WTC11 (cell line): ENCODE measurements around the gene FPR1. TPM values are rescaled to one million over a fixed set of nuclear protein-coding genes. Genes with fewer than 3 reads are reported as not detected.

Experiments
- ATAC-seq: fragments of 200-7000 bp; cut with Tn5 transposase; 2 replicates; pipeline ENCODE4 v1.10.0; 2021; ENCODE audit warnings: mild to moderate bottlenecking, moderate library complexity
- CTCF ChIA-PET: fragments of 300-600 bp; sonication (Branson Sonifier 250); formaldehyde crosslinking; loops from one replicate; lab custom pipeline; 2021; ENCODE audit warnings: antibody characterized with exemption; lab: Charles Lee
- POLR2A ChIA-PET: fragments of 350-600 bp; sonication (Branson Sonifier 250); formaldehyde crosslinking; loops from one replicate; lab custom pipeline; 2021; ENCODE audit warnings: antibody characterized with exemption; lab: Charles Lee
- DNase-seq: peaks from one replicate; pipeline ENCODE4 v3.0.0; 2021; ENCODE audit warnings: low spot score
- H3K27ac Mint-ChIP-seq: 2 replicates; pipeline ENCODE4 v1.8.0; 2021; ENCODE audit warnings: mixed read lengths
- H3K27me3 Mint-ChIP-seq: 2 replicates; pipeline ENCODE4 v1.8.0; 2021; ENCODE audit warnings: low read depth, mild to moderate bottlenecking, moderate library complexity, mixed read lengths
- H3K36me3 Mint-ChIP-seq: 2 replicates; pipeline ENCODE4 v1.8.0; 2021; ENCODE audit warnings: mixed read lengths
- H3K4me1 Mint-ChIP-seq: 2 replicates; pipeline ENCODE4 v1.8.0; 2022; ENCODE audit warnings: mixed read lengths
- H3K4me3 Mint-ChIP-seq: 2 replicates; pipeline ENCODE4 v1.8.0; 2021; ENCODE audit warnings: mild to moderate bottlenecking, moderate library complexity, mixed read lengths
- H3K9me3 Mint-ChIP-seq: 2 replicates; pipeline ENCODE4 v1.8.0; 2021; ENCODE audit warnings: mixed read lengths
- AR ChIP-seq: fragments of 250-450 bp; sonication (Bioruptor Pico); IDR thresholded peaks from 2 replicates; pipeline ENCODE4 v1.9.0; 2021; ENCODE audit warnings: mild to moderate bottlenecking
- ATF6 ChIP-seq: sonication (generic); formaldehyde crosslinking; IDR thresholded peaks from 2 replicates; pipeline ENCODE4 v1.8.1; 2023; ENCODE audit warnings: mild to moderate bottlenecking, missing genetic modification reagents
- CREB1 ChIP-seq: sonication (generic); formaldehyde crosslinking; IDR thresholded peaks from 2 replicates; pipeline ENCODE4 v1.8.0; 2023; ENCODE audit warnings: mild to moderate bottlenecking, missing genetic modification reagents
- GABPB1 ChIP-seq: sonication (generic); formaldehyde crosslinking; IDR thresholded peaks from 2 replicates; pipeline ENCODE4 v1.8.1; 2023; ENCODE audit warnings: mild to moderate bottlenecking, missing genetic modification reagents
- MAX ChIP-seq: sonication (generic); formaldehyde crosslinking; IDR thresholded peaks from 2 replicates; pipeline ENCODE4 v1.8.0; 2022; ENCODE audit warnings: mild to moderate bottlenecking, missing genetic modification reagents
- MYBL2 ChIP-seq: sonication (generic); formaldehyde crosslinking; IDR thresholded peaks from 2 replicates; pipeline ENCODE4 v1.8.1; 2023; ENCODE audit warnings: mild to moderate bottlenecking, moderate library complexity, missing genetic modification reagents
- NFATC4 ChIP-seq: fragments of 250-450 bp; sonication (Bioruptor Pico); IDR thresholded peaks from 2 replicates; pipeline ENCODE4 v1.9.0; 2021; ENCODE audit warnings: mild to moderate bottlenecking
- PRDM15 ChIP-seq: sonication (generic); formaldehyde crosslinking; IDR thresholded peaks from 2 replicates; pipeline ENCODE4 v1.8.0; 2022; ENCODE audit warnings: missing genetic modification reagents
- SOX15 ChIP-seq: fragments of 250-450 bp; sonication (Bioruptor Pico); IDR thresholded peaks from 2 replicates; pipeline ENCODE4 v1.9.0; 2021; ENCODE audit warnings: mild to moderate bottlenecking
- STAT6 ChIP-seq: sonication (generic); formaldehyde crosslinking; conservative IDR thresholded peaks from 2 replicates; pipeline ENCODE4 v1.8.1; 2023; ENCODE audit warnings: mild to moderate bottlenecking, low read depth, missing genetic modification reagents, moderate library complexity
- TEAD4 ChIP-seq: sonication (generic); formaldehyde crosslinking; IDR thresholded peaks from 2 replicates; pipeline ENCODE4 v1.8.0; 2022; ENCODE audit warnings: mild to moderate bottlenecking, missing genetic modification reagents
- TP53 ChIP-seq: sonication (generic); formaldehyde crosslinking; IDR thresholded peaks from 2 replicates; pipeline ENCODE4 v1.8.1; 2023; ENCODE audit warnings: mild to moderate bottlenecking, missing genetic modification reagents
- ZBTB43 ChIP-seq: sonication (generic); formaldehyde crosslinking; IDR thresholded peaks from 2 replicates; pipeline ENCODE4 v1.8.1; 2023; ENCODE audit warnings: mild to moderate bottlenecking, missing genetic modification reagents
- ZNF219 ChIP-seq: sonication (generic); formaldehyde crosslinking; IDR thresholded peaks from 2 replicates; pipeline ENCODE4 v1.8.0; 2023; ENCODE audit warnings: missing genetic modification reagents, mild to moderate bottlenecking, borderline replicate concordance
- ZNF232 ChIP-seq: sonication (generic); formaldehyde crosslinking; IDR thresholded peaks from 2 replicates; pipeline ENCODE4 v1.8.0; 2022; ENCODE audit warnings: mild to moderate bottlenecking, missing genetic modification reagents
- ZNF425 ChIP-seq: fragments of 250-450 bp; sonication (Bioruptor Pico); conservative IDR thresholded peaks from 2 replicates; pipeline ENCODE4 v1.9.0; 2021; ENCODE audit warnings: mild to moderate bottlenecking
- ZNF512 ChIP-seq: sonication (generic); formaldehyde crosslinking; IDR thresholded peaks from 2 replicates; pipeline ENCODE4 v1.8.1; 2022; ENCODE audit warnings: missing genetic modification reagents, borderline replicate concordance
- total RNA-seq: library from RNA; stranded (reverse); gene quantifications from 3 replicates; pipeline ENCODE4 v1.2.3, GENCODE V29; 2021

Gene FPR1
- total RNA-seq, 1 experiment from 2014 or later = 0.72 TPM

- TF ChIP-seq CREB1 (CRISPR knock-in tag) = no peak
- TF ChIP-seq ATF6 (CRISPR knock-in tag) = no peak
- TF ChIP-seq GABPB1 (CRISPR knock-in tag) = no peak
- no peak for TF ChIP-seq SOX15
- TF ChIP-seq STAT6 = no peak
- TF ChIP-seq PRDM15 = no peak
- no peak for TF ChIP-seq TEAD4 (CRISPR knock-in tag)
- no peak for TF ChIP-seq MAX (CRISPR knock-in tag)
- TF ChIP-seq, all 79 proteins: peak for 0
Observed at GRCh38 chr19:51800473-51801244, 49.0 kb upstream of the FPR1 start (continued).

GRCh38 chr19:51799774-51800472 is 48.2 kb upstream of the FPR1 start:
- Mint-ChIP-seq H3K27me3 (no peaks in the 10 kb centered on the region), H3K27ac (no peak overlapping the region), H3K9me3 (peaks cover 29% of the 10 kb centered on the region), H3K4me1 (no peaks in the 10 kb centered on the region), H3K4me3 (no peak overlapping the region), H3K36me3 (peaks cover 9% of the 10 kb centered on the region)
- ChIA-PET POLR2A (no interaction called here), CTCF (no interaction called here)
- no peak for ATAC-seq
- no peak for DNase-seq
- no peak for TF ChIP-seq ZNF219
- no peak for TF ChIP-seq ZBTB43
- no peak for TF ChIP-seq MYBL2 (CRISPR knock-in tag)
- TF ChIP-seq ZNF232 (CRISPR knock-in tag) = no peak
- no peak for TF ChIP-seq AR
- no peak for TF ChIP-seq ZNF512
- TF ChIP-seq ZNF425 (CRISPR knock-in tag) = no peak
- TF ChIP-seq MAX (CRISPR knock-in tag) = no peak
- no peak for TF ChIP-seq TP53 (CRISPR knock-in tag)
- no peak for TF ChIP-seq NFATC4 (CRISPR knock-in tag)
